ENCODE measurements around the gene METAP1D.

The METAP1D gene

DNA sequence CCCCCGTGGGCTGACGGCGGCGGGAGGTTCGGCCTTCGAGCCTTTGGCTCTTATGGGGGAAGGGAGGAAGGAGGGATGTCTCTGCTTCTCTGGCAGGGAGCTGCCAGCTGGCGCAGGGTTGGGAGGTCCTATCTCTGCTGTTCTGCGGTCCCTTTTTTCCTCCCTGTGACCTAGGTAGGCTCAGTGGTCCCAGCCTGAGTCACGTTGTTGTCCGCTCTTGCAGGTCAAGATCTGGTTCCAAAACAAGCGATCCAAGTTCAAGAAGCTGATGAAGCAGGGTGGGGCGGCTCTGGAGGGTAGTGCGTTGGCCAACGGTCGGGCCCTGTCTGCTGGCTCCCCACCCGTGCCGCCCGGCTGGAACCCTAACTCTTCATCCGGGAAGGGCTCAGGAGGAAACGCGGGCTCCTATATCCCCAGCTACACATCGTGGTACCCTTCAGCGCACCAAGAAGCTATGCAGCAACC, 88.1 kb downstream of the METAP1D start:
- TF ChIP-seq, protein P1, sequence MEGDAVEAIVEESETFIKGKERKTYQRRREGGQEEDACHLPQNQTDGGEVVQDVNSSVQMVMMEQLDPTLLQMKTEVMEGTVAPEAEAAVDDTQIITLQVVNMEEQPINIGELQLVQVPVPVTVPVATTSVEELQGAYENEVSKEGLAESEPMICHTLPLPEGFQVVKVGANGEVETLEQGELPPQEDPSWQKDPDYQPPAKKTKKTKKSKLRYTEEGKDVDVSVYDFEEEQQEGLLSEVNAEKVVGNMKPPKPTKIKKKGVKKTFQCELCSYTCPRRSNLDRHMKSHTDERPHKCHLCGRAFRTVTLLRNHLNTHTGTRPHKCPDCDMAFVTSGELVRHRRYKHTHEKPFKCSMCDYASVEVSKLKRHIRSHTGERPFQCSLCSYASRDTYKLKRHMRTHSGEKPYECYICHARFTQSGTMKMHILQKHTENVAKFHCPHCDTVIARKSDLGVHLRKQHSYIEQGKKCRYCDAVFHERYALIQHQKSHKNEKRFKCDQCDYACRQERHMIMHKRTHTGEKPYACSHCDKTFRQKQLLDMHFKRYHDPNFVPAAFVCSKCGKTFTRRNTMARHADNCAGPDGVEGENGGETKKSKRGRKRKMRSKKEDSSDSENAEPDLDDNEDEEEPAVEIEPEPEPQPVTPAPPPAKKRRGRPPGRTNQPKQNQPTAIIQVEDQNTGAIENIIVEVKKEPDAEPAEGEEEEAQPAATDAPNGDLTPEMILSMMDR (conservative IDR thresholded peaks at IDR 0.05; ENCODE audit: low read depth, low read length) = no peak
- no peak overlapping the region for H3K4me3 ChIP-seq (ENCODE audit: low read length)
- DNase-seq (ENCODE audit: low read depth) = no peak

DNA sequence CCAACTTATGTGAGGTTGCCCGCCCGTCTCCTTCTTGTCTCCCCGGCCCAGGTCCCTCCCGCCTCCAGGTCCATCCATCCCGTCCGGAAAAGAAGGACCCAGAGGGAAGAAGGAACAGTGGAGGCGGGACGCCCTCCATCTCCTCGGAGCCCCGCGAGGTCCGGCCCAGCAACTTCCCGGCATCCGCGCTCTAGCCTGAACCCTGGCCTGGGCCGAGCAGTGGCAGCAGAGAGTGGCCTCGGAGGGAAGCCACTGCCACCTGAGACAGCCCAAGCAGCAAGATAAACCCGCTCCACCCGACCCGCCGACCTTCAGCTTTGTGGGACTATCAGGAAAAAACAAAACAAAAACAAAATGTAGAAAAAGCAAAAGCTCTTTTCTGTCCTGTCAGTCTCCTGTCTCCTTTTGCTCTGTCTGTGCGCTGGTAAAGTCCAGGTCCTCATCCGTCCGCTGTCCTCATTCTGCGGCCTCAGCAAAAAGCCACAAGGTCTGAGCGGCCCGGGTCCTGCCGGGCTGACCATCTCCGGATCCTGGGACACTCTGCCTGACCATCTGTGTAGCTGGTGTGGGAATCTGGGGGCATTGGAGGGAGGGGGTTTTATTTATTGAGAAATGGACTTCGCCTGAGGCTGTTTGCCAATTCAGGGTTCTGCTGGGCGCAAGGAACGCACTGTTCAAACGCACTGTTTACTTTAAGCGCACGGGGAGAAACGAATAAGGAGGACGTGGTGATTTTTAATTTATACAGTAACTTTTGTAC, 88.7 kb downstream of the METAP1D start:
- H3K4me3 ChIP-seq (ENCODE audit: low read length) = no peak overlapping the region
- TF ChIP-seq, protein P1 (conservative IDR thresholded peaks at IDR 0.05; ENCODE audit: low read depth, low read length) = no peak
- no peak for DNase-seq (ENCODE audit: low read depth)

DNA sequence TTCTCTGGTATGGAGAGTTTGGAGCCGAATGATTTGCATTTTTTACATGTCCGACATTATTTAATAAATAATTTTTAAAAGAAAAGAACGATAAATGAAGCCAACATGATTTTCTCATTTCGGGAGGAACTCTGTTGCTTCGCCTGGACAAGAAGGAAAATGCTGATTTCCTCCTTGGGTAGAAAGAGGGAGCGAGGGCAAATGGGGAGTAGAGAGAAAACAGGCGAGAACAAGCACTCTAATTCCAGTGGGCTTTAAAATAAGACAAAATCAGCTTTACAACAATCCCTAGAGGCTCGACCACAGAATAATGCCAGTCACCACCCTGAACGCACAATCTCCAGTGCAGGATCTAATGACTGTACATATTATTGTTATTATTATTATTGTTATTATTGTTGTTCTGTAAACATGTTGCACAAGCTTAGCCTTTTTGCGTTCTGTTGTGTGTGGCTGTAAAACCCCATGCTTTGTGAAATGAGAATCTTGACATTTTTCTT, 89.3 kb downstream of the METAP1D start:
- H3K4me3 ChIP-seq (ENCODE audit: low read length) = no peak overlapping the region
- TF ChIP-seq, protein P1 (conservative IDR thresholded peaks at IDR 0.05; ENCODE audit: low read depth, low read length) = no peak
- no peak for DNase-seq (ENCODE audit: low read depth)

DNA sequence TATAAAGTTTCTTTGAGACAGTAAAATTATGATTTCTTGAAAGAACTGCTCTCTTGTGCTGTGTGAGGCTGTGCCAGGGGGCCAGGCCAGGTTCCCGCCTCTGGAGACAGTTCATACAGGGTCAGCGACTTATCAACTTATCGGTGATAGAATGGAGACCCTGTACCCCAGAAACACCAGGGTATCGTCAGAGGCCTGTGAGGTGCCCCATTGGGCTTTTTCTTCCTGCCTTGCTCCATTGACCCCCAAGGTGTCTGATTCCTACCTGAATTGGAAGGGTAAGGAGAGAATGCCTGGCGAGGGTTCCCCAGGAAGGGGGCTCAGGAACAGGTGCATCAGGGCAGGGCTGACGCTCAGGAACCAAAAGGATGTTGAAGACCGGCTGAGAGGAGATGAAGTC, 89.9 kb downstream of the METAP1D start:
- no peak overlapping the region for H3K4me3 ChIP-seq (ENCODE audit: low read length)
- no peak for DNase-seq (ENCODE audit: low read depth)
- TF ChIP-seq, protein P1 (conservative IDR thresholded peaks at IDR 0.05; ENCODE audit: low read depth, low read length) = no peak

DNA sequence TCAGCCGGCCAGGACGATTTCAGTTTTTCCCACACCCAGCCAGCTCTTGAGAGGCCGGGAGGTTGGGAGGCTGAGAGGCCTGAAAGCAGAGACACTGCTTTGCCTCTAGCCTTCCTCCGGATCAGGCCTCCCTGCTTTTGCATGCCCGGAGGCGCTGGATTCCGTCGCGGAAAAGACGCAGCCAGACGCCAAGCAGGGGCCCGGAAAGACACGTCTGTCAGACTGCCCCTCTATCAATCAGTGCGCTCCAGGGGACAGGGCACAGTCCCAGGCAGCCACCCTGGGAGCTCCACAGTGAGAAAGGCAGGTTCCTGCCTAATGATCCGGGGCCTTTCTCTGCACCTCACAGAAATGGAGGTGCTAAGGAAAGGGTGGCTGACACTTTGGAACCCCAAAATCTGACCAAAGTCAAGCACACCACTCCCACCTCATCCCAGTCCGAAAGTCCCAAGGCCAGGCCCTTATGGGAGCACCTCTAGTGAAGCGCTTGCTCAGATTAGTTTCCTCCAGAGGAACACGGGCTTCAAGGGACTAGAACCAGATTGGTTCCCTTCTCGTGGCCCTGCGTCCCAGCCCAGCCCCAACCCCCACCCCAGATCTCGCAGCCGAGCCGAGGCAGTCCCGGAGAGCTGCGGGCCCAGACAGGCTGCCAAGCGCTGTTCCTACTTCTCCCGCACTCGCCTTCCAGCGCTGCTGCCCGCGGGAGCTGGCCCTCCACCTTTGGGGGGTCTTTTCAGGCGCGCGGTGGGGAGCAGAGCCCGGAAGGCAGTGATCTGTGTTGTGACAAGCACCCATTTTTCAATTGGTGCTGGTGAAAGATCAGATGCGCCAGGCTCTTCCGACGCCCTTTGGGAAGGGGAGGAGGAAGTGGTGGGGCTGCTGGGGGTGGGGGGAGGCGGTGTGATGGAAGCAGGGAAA, 90.5 kb downstream of the METAP1D start:
- DNase-seq (ENCODE audit: low read depth) = no peak
- no peak overlapping the region for H3K4me3 ChIP-seq (ENCODE audit: low read length)
- TF ChIP-seq, protein P1 (conservative IDR thresholded peaks at IDR 0.05; ENCODE audit: low read depth, low read length) = no peak

DNA sequence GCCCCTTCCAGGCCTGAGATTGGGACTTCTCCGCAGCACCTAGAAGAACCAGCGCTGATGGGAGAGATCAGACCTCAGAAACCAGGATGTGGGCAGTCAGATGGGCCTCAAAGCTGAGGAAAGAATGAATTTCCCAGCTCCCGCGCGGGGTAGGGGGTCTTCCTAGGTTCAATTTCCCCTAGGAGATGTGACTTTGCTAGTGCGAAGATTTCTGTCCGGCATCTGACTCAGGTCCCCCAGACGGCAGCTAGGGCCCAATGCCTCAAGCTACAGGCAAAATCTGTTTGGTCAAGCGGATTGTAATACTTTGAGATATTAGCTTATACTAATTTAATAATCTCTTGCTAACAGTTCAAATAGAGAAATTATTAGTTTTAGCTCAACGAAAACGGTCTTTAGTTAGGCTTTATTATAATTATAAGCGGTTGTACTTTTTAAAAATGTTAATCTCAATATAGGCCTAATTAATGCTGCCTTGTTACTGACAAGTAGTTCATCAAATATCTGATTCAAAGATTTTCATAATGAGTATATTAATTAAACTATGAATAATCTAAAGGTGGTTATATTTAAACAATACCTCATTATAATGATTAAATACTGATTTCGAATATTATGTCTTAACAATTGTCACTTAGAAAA, 91.4 kb downstream of the METAP1D start:
- H3K4me3 ChIP-seq (ENCODE audit: low read length) = no peak overlapping the region
- TF ChIP-seq, protein P1 (conservative IDR thresholded peaks at IDR 0.05; ENCODE audit: low read depth, low read length) = no peak
- no peak for DNase-seq (ENCODE audit: low read depth)
